Neural progenitor cell (in vitro differentiated cells): ENCODE results near the gene MGAT4B. TPM values are rescaled to one million over a fixed set of nuclear protein-coding genes. Genes with fewer than 3 reads are reported as not detected.

ENCODE experiments used
- DNase-seq: peaks from one replicate; pipeline ENCODE4 v3.0.0-alpha.2; 2016; ENCODE audit warnings: low spot score
- H2AFZ ChIP-seq: fragments of 200-600 bp; sonication (generic); replicated peaks from 2 replicates; pipeline ENCODE4 v1.6.1; 2016; ENCODE audit warnings: antibody characterized with exemption
- H3F3A ChIP-seq: fragments of 200-600 bp; sonication (generic); 2 replicates; pipeline ENCODE4 v1.6.1; 2016; ENCODE audit warnings: antibody characterized with exemption, low read depth
- H3K27ac ChIP-seq: fragments of 200-600 bp; sonication (generic); 2 replicates; pipeline ENCODE4 v1.5.1; 2016; ENCODE audit warnings: mild to moderate bottlenecking
- H3K27me3 ChIP-seq: fragments of 200-600 bp; sonication (generic); 2 replicates; pipeline ENCODE4 v1.6.1; 2016; ENCODE audit warnings: mild to moderate bottlenecking, moderate library complexity
- H3K36me3 ChIP-seq: fragments of 200-600 bp; sonication (generic); 2 replicates; pipeline ENCODE4 v1.5.1; 2016
- H3K4me1 ChIP-seq: fragments of 200-600 bp; sonication (generic); 2 replicates; pipeline ENCODE4 v1.6.1; 2016; ENCODE audit warnings: mixed run types
- H3K4me2 ChIP-seq: fragments of 200-600 bp; sonication (generic); 2 replicates; pipeline ENCODE4 v1.6.1; 2016
- H3K4me3 ChIP-seq: fragments of 200-600 bp; sonication (generic); 2 replicates; pipeline ENCODE4 v1.5.1; 2016
- H3K79me2 ChIP-seq: fragments of 200-600 bp; sonication (generic); 2 replicates; pipeline ENCODE4 v1.6.1; 2016; ENCODE audit warnings: low read depth
- H3K9ac ChIP-seq: fragments of 200-600 bp; sonication (generic); 2 replicates; pipeline ENCODE4 v1.6.1; 2016
- H3K9me3 ChIP-seq: fragments of 200-600 bp; sonication (generic); 2 replicates; pipeline ENCODE4 v1.5.1; 2016; ENCODE audit warnings: low read depth
- H4K20me1 ChIP-seq: fragments of 200-600 bp; sonication (generic); 2 replicates; pipeline ENCODE4 v1.6.1; 2016; ENCODE audit warnings: low read depth
- H3K27ac Mint-ChIP-seq: 3 replicates; pipeline ENCODE4 v1.8.0; 2021; ENCODE audit warnings: mixed read lengths
- H3K27me3 Mint-ChIP-seq: 2 replicates; pipeline ENCODE4 v1.8.0; 2022; ENCODE audit warnings: low read depth, mild to moderate bottlenecking, inconsistent platforms, moderate library complexity, mixed read lengths; ENCODE audit not compliant: insufficient read depth
- H3K36me3 Mint-ChIP-seq: 3 replicates; pipeline ENCODE4 v1.8.0; 2021; ENCODE audit warnings: mixed read lengths
- H3K4me1 Mint-ChIP-seq: 3 replicates; pipeline ENCODE4 v1.8.0; 2021; ENCODE audit warnings: mixed read lengths
- H3K4me3 Mint-ChIP-seq: 3 replicates; pipeline ENCODE4 v1.8.0; 2021; ENCODE audit warnings: mild to moderate bottlenecking, moderate library complexity, mixed read lengths
- H3K9me3 Mint-ChIP-seq: 3 replicates; pipeline ENCODE4 v1.8.0; 2020; ENCODE audit warnings: mixed read lengths
- EZH2 ChIP-seq: fragments of 200-600 bp; sonication (generic); IDR thresholded peaks from 2 replicates; pipeline ENCODE4 v1.6.1; 2017; ENCODE audit warnings: antibody characterized with exemption, mild to moderate bottlenecking, moderate library complexity
- EZH2phosphoT487 ChIP-seq: fragments of 200-600 bp; sonication (generic); IDR thresholded peaks from 2 replicates; pipeline ENCODE4 v1.6.1; 2017; ENCODE audit warnings: antibody characterized with exemption
- total RNA-seq: library from RNA; depleted of rRNA; stranded (reverse); fragments of >200 nt; gene quantifications from 2 replicates; pipeline ENCODE4 v1.2.3, GENCODE V29; 2015; ENCODE audit warnings: low replicate concordance
- TF ChIP-seq, protein P1 (sequence below): fragments of 200-600 bp; sonication (generic); IDR thresholded peaks from 2 replicates; pipeline ENCODE4 v1.5.1; 2017; ENCODE audit warnings: antibody characterized with exemption, mild to moderate bottlenecking

MGAT4B gene
- total RNA-seq, 1 donor from 2014 or later: 32.1 TPM

DNA sequence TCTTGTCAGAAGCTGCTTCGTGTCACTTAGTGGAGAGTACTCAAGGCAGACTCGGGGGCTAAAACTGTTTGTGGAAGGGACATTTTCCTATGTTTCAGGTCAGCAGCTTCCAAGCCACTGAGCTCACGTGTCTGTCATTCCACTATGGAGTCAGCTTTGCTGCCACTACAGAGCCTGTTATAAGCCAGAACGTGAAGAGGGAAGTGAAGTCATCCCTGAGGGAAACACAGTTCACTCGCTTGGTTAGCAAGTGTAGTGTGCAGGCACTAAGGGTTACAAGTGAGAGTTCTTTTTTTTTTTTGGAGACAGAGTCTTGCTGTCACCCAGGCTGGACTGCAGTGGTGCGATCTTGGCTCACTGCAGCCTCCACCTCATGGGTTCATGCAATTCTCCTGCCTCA is 37.4 kb downstream of the MGAT4B start:
- Mint-ChIP-seq H3K4me1 (peaks cover 22% of the 10 kb centered on the region), H3K36me3 (peaks cover 42% of the 10 kb centered on the region), H3K27ac (peak overlapping the region; percentile 70), H3K4me3 (no peak overlapping the region), H3K9me3 (no peaks in the 10 kb centered on the region), H3K27me3 (no peaks in the 10 kb centered on the region)
- no peak for TF ChIP-seq EZH2phosphoT487
- TF ChIP-seq EZH2: no peak
- TF ChIP-seq, protein P1, sequence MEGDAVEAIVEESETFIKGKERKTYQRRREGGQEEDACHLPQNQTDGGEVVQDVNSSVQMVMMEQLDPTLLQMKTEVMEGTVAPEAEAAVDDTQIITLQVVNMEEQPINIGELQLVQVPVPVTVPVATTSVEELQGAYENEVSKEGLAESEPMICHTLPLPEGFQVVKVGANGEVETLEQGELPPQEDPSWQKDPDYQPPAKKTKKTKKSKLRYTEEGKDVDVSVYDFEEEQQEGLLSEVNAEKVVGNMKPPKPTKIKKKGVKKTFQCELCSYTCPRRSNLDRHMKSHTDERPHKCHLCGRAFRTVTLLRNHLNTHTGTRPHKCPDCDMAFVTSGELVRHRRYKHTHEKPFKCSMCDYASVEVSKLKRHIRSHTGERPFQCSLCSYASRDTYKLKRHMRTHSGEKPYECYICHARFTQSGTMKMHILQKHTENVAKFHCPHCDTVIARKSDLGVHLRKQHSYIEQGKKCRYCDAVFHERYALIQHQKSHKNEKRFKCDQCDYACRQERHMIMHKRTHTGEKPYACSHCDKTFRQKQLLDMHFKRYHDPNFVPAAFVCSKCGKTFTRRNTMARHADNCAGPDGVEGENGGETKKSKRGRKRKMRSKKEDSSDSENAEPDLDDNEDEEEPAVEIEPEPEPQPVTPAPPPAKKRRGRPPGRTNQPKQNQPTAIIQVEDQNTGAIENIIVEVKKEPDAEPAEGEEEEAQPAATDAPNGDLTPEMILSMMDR: no peak
- Histone ChIP-seq H3K4me3 (no peak overlapping the region), H3K79me2 (peaks cover 32% of the 10 kb centered on the region), H3K9ac (no peak overlapping the region), H3F3A (peaks cover 3% of the 10 kb centered on the region), H3K27ac (no peak overlapping the region), H3K4me1 (no peaks in the 10 kb centered on the region), H3K27me3 (no peaks in the 10 kb centered on the region), H3K4me2 (no peak overlapping the region), H3K36me3 (peaks cover 8% of the 10 kb centered on the region), H3K9me3 (no peaks in the 10 kb centered on the region), H4K20me1 (peaks cover 64% of the 10 kb centered on the region), H2AFZ (no peak overlapping the region)
- DNase-seq: no peak

DNA sequence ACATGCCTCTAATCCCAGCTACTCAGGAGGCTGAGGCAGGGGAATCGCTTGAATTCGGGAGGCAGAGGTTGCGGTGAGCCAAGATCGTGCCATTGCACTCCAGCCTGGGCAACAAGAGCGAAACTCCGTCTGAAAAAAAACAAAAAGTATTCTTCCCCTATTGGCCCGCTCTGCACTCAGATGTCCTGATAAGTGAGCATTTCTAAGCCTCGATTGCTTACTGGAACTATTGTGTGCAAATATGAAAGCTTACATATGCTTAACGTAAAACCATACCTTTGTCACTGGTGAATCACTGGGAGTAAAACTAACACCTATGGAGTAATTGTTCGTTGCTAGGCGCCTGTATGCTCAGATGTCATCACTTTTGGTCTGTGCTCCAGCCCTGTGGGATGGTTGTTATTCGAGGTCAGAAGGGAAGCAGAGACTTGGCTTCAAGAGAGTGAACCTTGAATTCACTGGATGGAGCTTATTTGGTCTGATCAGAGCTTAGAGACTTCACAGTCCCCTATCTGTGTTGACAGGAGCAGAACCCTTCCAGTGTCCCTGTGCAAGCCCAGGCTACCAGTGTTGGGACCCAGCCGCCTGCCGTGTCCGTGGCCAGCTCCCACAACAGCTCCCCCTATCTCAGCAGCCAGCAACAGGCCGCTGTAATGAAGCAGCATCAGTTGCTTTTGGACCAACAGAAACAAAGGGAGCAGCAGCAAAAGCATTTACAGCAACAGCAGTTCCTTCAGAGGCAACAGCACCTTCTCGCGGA is 38.2 kb downstream of the MGAT4B start:
- H3K4me2 ChIP-seq: no peak overlapping the region
- H3K36me3 ChIP-seq: peaks cover 8% of the 10 kb centered on the region
- peaks cover 72% of the 10 kb centered on the region for H4K20me1 ChIP-seq

DNA sequence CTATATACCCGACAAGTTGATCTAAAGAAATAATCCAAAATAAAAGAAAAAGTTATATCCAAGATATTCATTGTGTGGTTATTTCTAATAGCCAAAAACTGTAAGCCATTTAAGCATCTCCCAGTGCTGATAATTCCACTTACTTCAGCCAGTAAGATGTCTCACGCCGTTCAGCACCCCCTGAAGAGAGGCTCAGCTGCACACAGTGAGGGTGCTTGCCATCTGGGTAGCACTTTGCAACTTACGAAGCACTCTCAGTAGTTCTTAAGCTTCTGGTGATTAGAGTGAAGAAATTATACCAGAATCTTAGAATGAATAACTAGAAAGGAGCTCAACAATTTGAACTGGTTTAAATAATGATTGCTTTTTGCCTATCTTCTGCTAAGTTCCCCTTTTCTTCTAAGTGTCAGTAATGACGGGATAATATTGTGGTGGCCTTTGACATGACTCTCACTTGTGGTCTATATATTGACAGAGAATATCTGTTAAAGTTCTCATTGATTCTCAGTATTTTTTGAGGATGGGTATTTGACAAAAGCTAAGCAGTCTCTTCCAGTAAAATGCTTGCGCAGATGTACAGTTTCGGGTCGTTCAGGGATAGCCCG is 39.1 kb downstream of the MGAT4B start:
- Histone ChIP-seq H3K4me3 (no peak overlapping the region), H3F3A (peaks cover 8% of the 10 kb centered on the region), H3K36me3 (peaks cover 8% of the 10 kb centered on the region), H4K20me1 (peaks cover 81% of the 10 kb centered on the region), H3K9me3 (no peaks in the 10 kb centered on the region), H3K27ac (no peak overlapping the region), H3K9ac (no peak overlapping the region), H2AFZ (no peak overlapping the region), H3K27me3 (no peaks in the 10 kb centered on the region), H3K79me2 (peaks cover 47% of the 10 kb centered on the region), H3K4me1 (peaks cover 4% of the 10 kb centered on the region), H3K4me2 (no peak overlapping the region)
- no peak for TF ChIP-seq EZH2
- TF ChIP-seq EZH2phosphoT487: no peak
- TF ChIP-seq, protein P1: no peak
- Mint-ChIP-seq H3K9me3 (no peaks in the 10 kb centered on the region), H3K27ac (no peak overlapping the region), H3K4me3 (no peak overlapping the region), H3K36me3 (peaks cover 31% of the 10 kb centered on the region), H3K27me3 (no peaks in the 10 kb centered on the region), H3K4me1 (peaks cover 37% of the 10 kb centered on the region)
- no peak for DNase-seq

More for the DNA sequence above, 38.2 kb downstream of the MGAT4B start:
- Mint-ChIP-seq H3K9me3 (no peaks in the 10 kb centered on the region), H3K27ac (no peak overlapping the region), H3K4me3 (no peak overlapping the region), H3K4me1 (peaks cover 28% of the 10 kb centered on the region), H3K36me3 (peaks cover 38% of the 10 kb centered on the region), H3K27me3 (no peaks in the 10 kb centered on the region)
- H3K4me1 ChIP-seq: peaks cover 1% of the 10 kb centered on the region
- DNase-seq: peak; percentile 37
- H3K9me3 ChIP-seq: no peaks in the 10 kb centered on the region
- H3K27me3 ChIP-seq: no peaks in the 10 kb centered on the region
- no peak overlapping the region for H3K4me3 ChIP-seq
- peaks cover 3% of the 10 kb centered on the region for H3F3A ChIP-seq
- H3K9ac ChIP-seq: no peak overlapping the region
- TF ChIP-seq EZH2 (no peak), EZH2phosphoT487 (no peak)
- TF ChIP-seq, protein P1: peak; percentile 41
- peaks cover 40% of the 10 kb centered on the region for H3K79me2 ChIP-seq
- H3K27ac ChIP-seq: no peak overlapping the region
- no peak overlapping the region for H2AFZ ChIP-seq
